NB4 (cell line): ENCODE data around the gene CYB561D1.

ENCODE experiments used
- CTCF ChIP-seq: IDR thresholded peaks from one replicate; pipeline ENCODE4 v1.5.1; 2012; ENCODE audit warnings: low read depth, low read length
- MYC ChIP-seq: IDR thresholded peaks from 2 replicates; pipeline ENCODE4 v1.6.1; 2011; ENCODE audit warnings: low read depth, low read length
- POLR2A ChIP-seq: IDR thresholded peaks from 2 replicates; pipeline ENCODE4 v1.6.1; 2011; ENCODE audit warnings: mild to moderate bottlenecking; ENCODE audit not compliant: insufficient read length; ENCODE audit errors: extremely low read depth

GRCh38 chr1:109530457-109531087, 36.7 kb downstream of the CYB561D1 start:
- no peak for TF ChIP-seq POLR2A
- TF ChIP-seq CTCF, result no peak
- TF ChIP-seq MYC, result no peak
